GM19372 (cell line): Measurements from ENCODE around the gene PITHD1.
"Not testable (repeated sequence)": the region's sequence is repeated elsewhere in the genome, so short reads cannot be mapped to it uniquely, and the experiment has no call there.

Experiments
- ATAC-seq: cut with Tn5 transposase; IDR thresholded peaks from one replicate; pipeline ENCODE4 v1.9.1; 2021; ENCODE audit warnings: mild to moderate bottlenecking, low read depth, moderate library complexity; ENCODE audit not compliant: unreplicated experiment

The PITHD1 gene

GRCh38 chr1:23796466-23797271 is 18.5 kb downstream of the PITHD1 start:
- no peak for ATAC-seq

- ATAC-seq: no peak
Measured at GRCh38 chr1:23797478-23798448, 19.5 kb downstream of the PITHD1 start.

- ATAC-seq: no peak
Measured at GRCh38 chr1:23798662-23799142, 20.5 kb downstream of the PITHD1 start.

GRCh38 chr1:23799255-23799569 is 21.0 kb downstream of the PITHD1 start:
- ATAC-seq: no peak

- ATAC-seq: peak; percentile 4
Measured at GRCh38 chr1:23799570-23800399, 21.6 kb downstream of the PITHD1 start.

- ATAC-seq: peak; percentile 85
Measured at GRCh38 chr1:23800400-23801337, 22.5 kb downstream of the PITHD1 start, which contains the start of gene GALE. Gene GALE, minus strand, starts transcription at chr1:23800754. Its CDS starts 1,747 bp downstream, at chr1:23799007.

GRCh38 chr1:23801338-23801748 is 23.1 kb downstream of the PITHD1 start:
- ATAC-seq: no peak

- ATAC-seq: no peak
Measured at GRCh38 chr1:23801876-23802275, 23.7 kb downstream of the PITHD1 start.

- ATAC-seq: not testable (repeated sequence)
Measured at GRCh38 chr1:23802809-23803342, 24.7 kb downstream of the PITHD1 start.

GRCh38 chr1:23803674-23804073 is 25.5 kb downstream of the PITHD1 start:
- ATAC-seq: no peak

GRCh38 chr1:23804183-23804835 is 26.1 kb downstream of the PITHD1 start:
- ATAC-seq: no peak

GRCh38 chr1:23805025-23805424 is 26.8 kb downstream of the PITHD1 start:
- ATAC-seq: no peak

- no peak for ATAC-seq
Measured at GRCh38 chr1:23806280-23806679, 28.1 kb downstream of the PITHD1 start.

GRCh38 chr1:23807453-23807852 is 29.2 kb downstream of the PITHD1 start:
- ATAC-seq: no peak

- peak; percentile 70 for ATAC-seq
Measured at GRCh38 chr1:23809751-23810171, 31.5 kb downstream of the PITHD1 start.

GRCh38 chr1:23810818-23811540 is 32.8 kb downstream of the PITHD1 start:
- no peak for ATAC-seq

GRCh38 chr1:23814016-23814415 is 35.8 kb downstream of the PITHD1 start:
- ATAC-seq: no peak

- ATAC-seq: no peak
Measured at GRCh38 chr1:23816361-23816760, 38.1 kb downstream of the PITHD1 start.
